Ovary (tissue), 9 donors: ENCODE results near the gene THBS1. TPM values are rescaled to one million over a fixed set of nuclear protein-coding genes. Genes with fewer than 3 reads are reported as not detected.

Source experiments
- DNase-seq, 5 donors: peaks; one replicate each; pipeline ENCODE4 v3.0.0-alpha.2; 2019 to 2020
- H3K27ac ChIP-seq, 2 donors: fragments of 200-600 bp; one replicate each; pipeline versions ENCODE4 v1.5.1 to v1.8.0; 2019 to 2022
- H3K27me3 ChIP-seq: fragments of 200-600 bp; one replicate; pipeline ENCODE4 v1.8.0; 2022
- H3K36me3 ChIP-seq: fragments of 200-600 bp; sonication (generic); one replicate; pipeline ENCODE4 v1.5.1; 2019
- H3K4me1 ChIP-seq: one replicate; pipeline ENCODE4 v1.8.1; 2013; ENCODE audit warnings: mild to moderate bottlenecking, moderate library complexity; ENCODE audit not compliant: insufficient read depth
- H3K4me3 ChIP-seq: fragments of 200-600 bp; sonication (generic); one replicate; pipeline ENCODE4 v1.5.1; 2017
- H3K9me3 ChIP-seq, 2 donors: fragments of 200-600 bp in 1 of 2; sonication (generic) in 1 of 2; one replicate each; pipeline versions ENCODE4 v1.5.1 to v1.8.1; 2013 to 2019; ENCODE audit warnings: mild to moderate bottlenecking in 1 of 2, moderate library complexity in 1 of 2
- EP300 ChIP-seq: sonication (generic); formaldehyde crosslinking; IDR thresholded peaks from one replicate; pipeline ENCODE4 v1.6.1; 2017; ENCODE audit warnings: antibody characterized with exemption
- POLR2A ChIP-seq: fragments of 450-650 bp; IDR thresholded peaks from one replicate; pipeline ENCODE4 v1.6.1; 2017; ENCODE audit warnings: antibody characterized with exemption, mild to moderate bottlenecking, moderate library complexity
- WGBS, 3 donors: extraction: QIAGEN DNeasy Blood & Tissue Kit in 1 of 3; methylation state at CpG; one replicate each; pipeline versions ENCODE4 v1.1.5 to v1.1.7; 2013 to 2017; 5-methylcytosine and 5-hydroxymethylcytosine counted together
- intact Hi-C, 4 donors: fragments of 100-400 bp; cut with DNase I; formaldehyde crosslinking; loops; one replicate each; pipeline versions ENCODE4 v1.11.0 to v1.15.1; 2022 to 2023
- polyA plus RNA-seq, 2 donors: library from polyadenylated mRNA; stranded (reverse); fragments of 200-250 nt in 1 of 2; fragments of 350-450 nt in 1 of 2; fragmentation: Illumina TruSeq in 1 of 2; extraction: RNeasy Lipid Tissue Mini Kit (QIAGEN cat#74804) in 1 of 2; gene quantifications; one replicate each; pipeline ENCODE4 v1.2.3, GENCODE V29; 2013 to 2014
- total RNA-seq, 7 donors: library from RNA; depleted of rRNA in 2 of 7; stranded (reverse); fragments of >200 nt in 2 of 7; fragmentation: NEBNext Ultra II Directional in 3 of 7; extraction: Animal tissue kit (Norgen Biotek cat#: 25700) in 3 of 7; gene quantifications; one replicate each; pipeline versions ENCODE4 v1.1.0 to v1.2.4, GENCODE V29; 2016 to 2023
- TF ChIP-seq, protein P1 (sequence below), 3 donors: fragments of 450-650 bp in 2 of 3; fragments of 200-600 bp in 1 of 3; IDR thresholded peaks; one replicate each; pipeline versions ENCODE4 v1.5.1 to v1.8.0; 2016 to 2022; ENCODE audit warnings: antibody characterized with exemption in 3 of 3, mild to moderate bottlenecking in 1 of 3
- donor health status: DM: no; HTN: no; CAD: no; lungs with moderate emphysema.
- donor health status: DM: no; HTN: no; CAD: no.
- donor health status: Bipolar disorder and iron deficiency.
- donor health status: DM: yes; HTN: yes; CAD: no.
- donor health status: DM: no; HTN: no; CAD: no.
- donor health status: DM: yes; HTN: yes; CAD: no.

The THBS1 gene
- total and polyA plus RNA-seq, 9 donors: 53.6 to 428 (median 154) TPM

DNA sequence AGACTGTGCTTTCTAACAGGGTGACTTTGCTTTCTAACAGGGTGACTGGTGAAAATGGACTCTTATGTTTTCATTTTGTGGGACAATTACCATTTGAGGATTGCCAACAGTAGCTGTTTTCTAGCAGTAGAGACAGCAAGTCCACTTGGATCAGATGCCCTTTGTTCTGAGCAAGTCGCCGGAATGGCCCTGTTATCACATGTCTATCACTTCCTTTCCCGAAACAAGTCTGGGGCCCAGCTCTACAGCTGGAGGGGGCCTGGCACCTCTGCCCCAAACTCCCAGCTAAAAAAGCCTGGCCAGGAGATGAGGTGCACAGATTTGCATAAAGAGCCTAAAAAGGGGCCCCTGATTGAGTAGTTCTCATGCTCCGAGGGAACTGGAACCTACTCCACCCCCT lies 44.6 kb downstream of the THBS1 start:
- H3K27ac ChIP-seq: no peak overlapping the region
- intact Hi-C loops: no loop called here
- DNase-seq: no peak
- 88 to 91% (median 91%) methylated on average over 4 of the region's 4 CpGs for WGBS, 3 donors
- TF ChIP-seq, protein P1, sequence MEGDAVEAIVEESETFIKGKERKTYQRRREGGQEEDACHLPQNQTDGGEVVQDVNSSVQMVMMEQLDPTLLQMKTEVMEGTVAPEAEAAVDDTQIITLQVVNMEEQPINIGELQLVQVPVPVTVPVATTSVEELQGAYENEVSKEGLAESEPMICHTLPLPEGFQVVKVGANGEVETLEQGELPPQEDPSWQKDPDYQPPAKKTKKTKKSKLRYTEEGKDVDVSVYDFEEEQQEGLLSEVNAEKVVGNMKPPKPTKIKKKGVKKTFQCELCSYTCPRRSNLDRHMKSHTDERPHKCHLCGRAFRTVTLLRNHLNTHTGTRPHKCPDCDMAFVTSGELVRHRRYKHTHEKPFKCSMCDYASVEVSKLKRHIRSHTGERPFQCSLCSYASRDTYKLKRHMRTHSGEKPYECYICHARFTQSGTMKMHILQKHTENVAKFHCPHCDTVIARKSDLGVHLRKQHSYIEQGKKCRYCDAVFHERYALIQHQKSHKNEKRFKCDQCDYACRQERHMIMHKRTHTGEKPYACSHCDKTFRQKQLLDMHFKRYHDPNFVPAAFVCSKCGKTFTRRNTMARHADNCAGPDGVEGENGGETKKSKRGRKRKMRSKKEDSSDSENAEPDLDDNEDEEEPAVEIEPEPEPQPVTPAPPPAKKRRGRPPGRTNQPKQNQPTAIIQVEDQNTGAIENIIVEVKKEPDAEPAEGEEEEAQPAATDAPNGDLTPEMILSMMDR (IDR thresholded peaks at IDR 0.05): no peak
- no peak for TF ChIP-seq POLR2A
- no peak for TF ChIP-seq EP300
- H3K36me3 ChIP-seq: no peaks in the 10 kb centered on the region
- H3K9me3 ChIP-seq: no peaks in the 10 kb centered on the region
- H3K27me3 ChIP-seq: no peaks in the 10 kb centered on the region
- H3K4me3 ChIP-seq: no peak overlapping the region
- H3K4me1 ChIP-seq: peaks cover 18% of the 10 kb centered on the region

DNA sequence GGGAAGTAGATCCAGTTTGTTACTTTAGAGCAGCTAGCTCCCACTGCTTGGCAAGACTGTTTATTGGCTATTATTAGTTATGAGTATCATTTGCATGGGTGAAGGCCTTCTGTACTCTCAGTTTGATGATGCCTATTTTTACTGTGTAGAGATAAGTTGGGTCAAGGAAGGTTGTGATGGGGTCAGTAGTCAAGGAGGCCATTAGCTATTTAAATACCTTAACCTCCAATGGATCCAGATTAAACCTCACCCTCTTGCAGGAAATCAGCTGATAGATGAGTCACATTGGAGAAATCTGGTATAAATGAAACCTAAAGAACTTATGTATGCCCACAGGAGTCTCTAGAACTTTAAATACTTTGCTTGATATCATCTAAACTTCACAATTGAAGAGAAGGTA lies 45.0 kb downstream of the THBS1 start:
- H3K36me3 ChIP-seq: no peaks in the 10 kb centered on the region
- intact Hi-C loops: no loop called here
- H3K4me3 ChIP-seq: no peak overlapping the region
- no peak for DNase-seq
- no peaks in the 10 kb centered on the region for H3K9me3 ChIP-seq
- no peaks in the 10 kb centered on the region for H3K27me3 ChIP-seq
- TF ChIP-seq, protein P1 (IDR thresholded peaks at IDR 0.05): no peak
- no peak for TF ChIP-seq EP300
- peaks cover 18% of the 10 kb centered on the region for H3K4me1 ChIP-seq
- H3K27ac ChIP-seq: no peak overlapping the region

DNA sequence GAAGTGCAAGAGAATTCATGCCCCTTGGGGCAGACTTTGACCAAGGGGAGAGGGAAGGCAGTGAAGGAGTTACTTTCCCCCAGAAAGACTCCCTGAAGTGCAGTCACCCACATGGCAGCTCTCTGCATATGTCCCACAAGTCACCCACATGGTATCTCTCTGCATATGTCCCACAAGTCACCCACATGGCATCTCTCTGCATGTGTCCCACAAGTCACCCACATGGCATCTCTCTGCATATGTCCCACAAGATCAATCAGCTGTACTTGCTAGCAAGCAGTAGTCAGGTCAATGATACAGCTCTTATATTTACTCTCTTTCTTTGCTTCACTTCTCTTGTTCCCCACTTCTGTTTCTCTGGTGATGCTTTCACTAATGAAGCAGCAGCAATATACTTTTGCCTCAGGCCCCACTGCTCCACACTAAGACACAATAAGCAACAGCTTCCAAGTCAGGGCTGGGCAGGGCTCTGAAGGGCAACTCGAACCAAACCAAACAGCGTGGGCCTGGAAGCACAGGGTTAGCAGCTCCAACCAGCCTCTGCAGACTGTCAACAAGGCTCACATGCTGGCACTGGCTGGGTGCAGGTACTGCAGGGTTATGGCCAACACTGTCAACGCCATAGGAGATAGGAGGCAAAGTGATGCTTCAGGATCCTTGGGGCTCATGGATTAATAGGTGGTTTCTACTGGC lies 46.7 kb downstream of the THBS1 start:
- no peak overlapping the region for H3K4me3 ChIP-seq
- intact Hi-C loops: no loop called here
- WGBS, 3 donors: 93 to 96% (median 93%) methylated on average over 3 of the region's 3 CpGs
- H3K9me3 ChIP-seq: no peaks in the 10 kb centered on the region
- no peak for TF ChIP-seq POLR2A
- TF ChIP-seq, protein P1 (IDR thresholded peaks at IDR 0.05): no peak
- H3K4me1 ChIP-seq: peaks cover 18% of the 10 kb centered on the region
- H3K36me3 ChIP-seq: no peaks in the 10 kb centered on the region
- DNase-seq: no peak
- no peak overlapping the region for H3K27ac ChIP-seq
- H3K27me3 ChIP-seq: no peaks in the 10 kb centered on the region

DNA sequence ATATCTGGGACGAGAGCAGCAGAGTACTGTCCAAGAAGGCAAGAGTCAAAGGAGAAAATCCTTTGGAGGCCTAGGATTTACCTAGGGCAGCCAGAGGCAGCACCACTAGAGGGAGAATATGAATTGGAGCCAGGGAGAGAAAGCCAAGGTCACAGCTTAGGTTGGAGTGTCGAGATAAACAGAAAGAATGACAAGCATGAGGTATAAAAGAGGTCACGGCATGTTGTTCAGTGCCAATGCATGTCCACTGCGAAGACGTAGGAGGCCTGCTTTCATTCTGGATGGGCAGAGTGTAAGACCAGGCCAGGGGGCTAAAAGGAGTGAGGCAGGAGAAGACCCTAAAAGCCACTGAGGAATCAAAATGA lies 47.2 kb downstream of the THBS1 start:
- Histone ChIP-seq H3K4me3 (no peak overlapping the region), H3K36me3 (no peaks in the 10 kb centered on the region), H3K4me1 (peaks cover 18% of the 10 kb centered on the region), H3K27ac (no peak overlapping the region), H3K9me3 (no peaks in the 10 kb centered on the region), H3K27me3 (no peaks in the 10 kb centered on the region)
- no peak for DNase-seq
- intact Hi-C loops: no loop called here
- no peak for TF ChIP-seq EP300
- TF ChIP-seq POLR2A: no peak
- TF ChIP-seq, protein P1 (IDR thresholded peaks at IDR 0.05): no peak
- WGBS, 3 donors: 48 to 55% (median 49%) methylated on average over 5 of the region's 5 CpGs
